Measurements from ENCODE around the gene RALGDS. TPM values are rescaled to one million over a fixed set of nuclear protein-coding genes. Genes with fewer than 3 reads are reported as not detected.

RALGDS gene
- total RNA-seq, 2 donors from 2014 or later: 28.0 to 30.7 TPM

DNA sequence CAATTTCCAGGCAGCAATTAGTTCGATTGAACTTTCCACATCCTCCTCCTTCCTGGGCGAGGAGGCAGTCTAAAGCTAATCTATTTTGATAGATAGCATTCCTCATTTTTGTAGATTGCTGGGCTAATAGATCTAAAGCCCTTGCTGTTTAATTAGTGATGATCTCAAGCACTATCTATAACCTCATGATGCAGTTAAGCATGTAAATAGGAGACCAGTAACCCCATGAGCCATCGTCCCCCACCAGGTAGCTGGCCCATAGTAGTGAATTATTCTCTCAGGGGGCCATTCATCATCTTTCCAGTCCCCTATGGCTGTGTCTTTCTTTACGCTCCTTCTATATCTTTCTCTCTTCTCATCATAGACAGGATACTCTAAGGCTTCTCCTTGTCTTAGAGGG is 44.3 kb downstream of the RALGDS start:
- no peaks in the 10 kb centered on the region for H3K9me3 ChIP-seq (ENCODE audit: control insufficient read depth, low read length)
- Mint-ChIP-seq H3K4me1 (no peaks in the 10 kb centered on the region), H3K36me3 (ENCODE audit: low read depth) (peaks cover 5% of the 10 kb centered on the region), H3K27ac (no peak overlapping the region), H3K27me3 (ENCODE audit: insufficient read depth) (peaks cover 15% of the 10 kb centered on the region), H3K9me3 (no peaks in the 10 kb centered on the region), H3K4me3 (no peak overlapping the region)
- H3K4me1 ChIP-seq (ENCODE audit: control insufficient read depth, insufficient read depth, low read length): no peaks in the 10 kb centered on the region
- DNase-seq: no peak
- H3K9ac ChIP-seq (ENCODE audit: extremely low read depth, low read length, poor library complexity, severe bottlenecking): no peak overlapping the region
- no peak for TF ChIP-seq CTCF (conservative IDR thresholded peaks at IDR 0.05)
- no peaks in the 10 kb centered on the region for H3K27me3 ChIP-seq (ENCODE audit: control insufficient read depth, insufficient read depth, low read length, poor library complexity, severe bottlenecking)
- WGBS, 2 experiments (ENCODE audit: insufficient coverage in 1 of 2, insufficient read length in 1 of 2): 90 to 92% methylated on average over 2 to 4 of the region's 4 CpGs
- H3K27ac ChIP-seq (ENCODE audit: low read depth, low read length): no peak overlapping the region
- no peaks in the 10 kb centered on the region for H3K36me3 ChIP-seq (ENCODE audit: control insufficient read depth, insufficient read depth, low read length)
- H3K4me3 ChIP-seq (ENCODE audit: low read length): no peak overlapping the region

DNA sequence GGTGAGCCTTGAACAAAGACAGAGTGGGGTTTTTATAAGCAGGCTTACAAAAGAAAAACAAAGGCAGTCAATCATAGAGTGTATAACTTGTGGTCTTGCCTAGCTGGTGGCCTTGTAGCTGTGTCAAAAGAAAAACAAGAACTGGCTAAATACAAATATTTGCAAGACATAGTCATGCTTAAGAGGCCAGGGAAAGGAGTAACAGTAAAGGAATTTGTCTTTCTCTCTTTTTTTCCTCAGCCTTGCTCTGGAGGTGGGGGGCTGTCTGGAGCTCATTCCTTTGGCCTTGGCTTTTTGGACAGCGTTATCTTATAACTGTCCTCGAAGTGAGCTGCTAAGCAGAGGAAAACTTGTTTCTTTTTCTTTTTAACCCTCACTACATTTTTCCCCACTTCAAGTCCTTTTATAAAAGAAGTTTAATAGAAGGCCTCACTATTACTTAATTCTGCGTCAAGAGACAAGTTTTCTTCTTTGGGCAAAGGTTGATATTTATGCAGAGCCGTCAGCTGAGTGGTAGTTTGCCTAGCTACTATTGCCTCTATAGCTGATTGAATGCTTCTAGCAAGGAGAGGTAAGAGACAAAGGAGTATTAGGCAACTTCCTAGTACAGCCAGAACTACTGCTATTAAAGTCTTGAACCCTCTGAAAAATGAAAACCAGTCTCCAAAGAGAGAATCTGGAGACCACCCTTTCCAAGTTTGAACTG is 45.0 kb downstream of the RALGDS start:
- no peak overlapping the region for H3K4me3 Mint-ChIP-seq
- H3K27ac Mint-ChIP-seq: no peak overlapping the region
- Histone ChIP-seq H3K4me3 (ENCODE audit: low read length) (no peak overlapping the region), H3K27me3 (ENCODE audit: control insufficient read depth, insufficient read depth, low read length, poor library complexity, severe bottlenecking) (no peaks in the 10 kb centered on the region), H3K27ac (ENCODE audit: low read depth, low read length) (no peak overlapping the region), H3K36me3 (ENCODE audit: control insufficient read depth, insufficient read depth, low read length) (no peaks in the 10 kb centered on the region), H3K9me3 (ENCODE audit: control insufficient read depth, low read length) (no peaks in the 10 kb centered on the region), H3K9ac (ENCODE audit: extremely low read depth, low read length, poor library complexity, severe bottlenecking) (no peak overlapping the region), H3K4me1 (ENCODE audit: control insufficient read depth, insufficient read depth, low read length) (no peaks in the 10 kb centered on the region)
- no peak for TF ChIP-seq CTCF (conservative IDR thresholded peaks at IDR 0.05)
- H3K36me3 Mint-ChIP-seq (ENCODE audit: low read depth): peaks cover 6% of the 10 kb centered on the region
- no peaks in the 10 kb centered on the region for H3K4me1 Mint-ChIP-seq
- no peak for DNase-seq
- H3K27me3 Mint-ChIP-seq (ENCODE audit: insufficient read depth): peaks cover 13% of the 10 kb centered on the region
- no peaks in the 10 kb centered on the region for H3K9me3 Mint-ChIP-seq
- WGBS, 2 experiments (ENCODE audit: insufficient coverage in 1 of 2, insufficient read length in 1 of 2): 83 to 100% methylated on average over 1 to 4 of the region's 4 CpGs

DNA sequence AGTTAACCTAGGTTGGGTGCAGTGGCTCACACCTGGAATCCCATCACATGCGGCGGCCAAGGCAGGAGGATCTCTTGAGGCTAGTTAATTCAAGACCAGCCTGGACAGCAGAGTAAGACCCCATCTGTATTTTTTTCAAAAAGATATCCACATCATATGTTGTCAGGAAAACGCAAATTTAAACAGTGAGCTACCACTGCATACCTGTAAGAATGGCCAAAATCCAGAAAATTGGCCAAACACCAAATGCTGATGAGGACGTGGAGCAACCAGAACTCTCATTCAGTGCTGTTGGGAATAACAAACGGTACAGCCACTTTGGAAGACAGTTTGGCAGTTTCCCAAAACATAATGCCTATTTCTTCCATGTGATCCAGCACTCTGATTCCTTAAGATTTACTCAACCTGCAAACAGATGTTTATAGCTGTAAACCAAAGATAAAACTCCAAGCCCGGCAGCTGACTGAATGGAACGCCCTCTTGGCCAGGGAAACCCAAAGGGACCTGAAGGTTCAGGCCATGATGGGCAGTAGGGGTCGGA is 46.9 kb downstream of the RALGDS start:
- Histone ChIP-seq H3K36me3 (ENCODE audit: control insufficient read depth, insufficient read depth, low read length) (no peaks in the 10 kb centered on the region), H3K4me3 (ENCODE audit: low read length) (no peak overlapping the region), H3K27ac (ENCODE audit: low read depth, low read length) (no peak overlapping the region), H3K9ac (ENCODE audit: extremely low read depth, low read length, poor library complexity, severe bottlenecking) (no peak overlapping the region), H3K9me3 (ENCODE audit: control insufficient read depth, low read length) (no peaks in the 10 kb centered on the region), H3K4me1 (ENCODE audit: control insufficient read depth, insufficient read depth, low read length) (no peaks in the 10 kb centered on the region), H3K27me3 (ENCODE audit: control insufficient read depth, insufficient read depth, low read length, poor library complexity, severe bottlenecking) (no peaks in the 10 kb centered on the region)
- no peak for TF ChIP-seq CTCF (conservative IDR thresholded peaks at IDR 0.05)
- H3K4me3 Mint-ChIP-seq: no peak overlapping the region
- no peak for DNase-seq
- H3K27me3 Mint-ChIP-seq (ENCODE audit: insufficient read depth): peaks cover 8% of the 10 kb centered on the region
- no peaks in the 10 kb centered on the region for H3K4me1 Mint-ChIP-seq
- WGBS, 2 experiments (ENCODE audit: insufficient coverage in 1 of 2, insufficient read length in 1 of 2): 89 to 92% methylated on average over 4 to 8 of the region's 8 CpGs
- H3K9me3 Mint-ChIP-seq: no peaks in the 10 kb centered on the region
- H3K27ac Mint-ChIP-seq: no peak overlapping the region
- peaks cover 11% of the 10 kb centered on the region for H3K36me3 Mint-ChIP-seq (ENCODE audit: low read depth)
